D341Med (cell line): ENCODE data around the gene ZNF576.
"Not testable (repeated sequence)": the region's sequence is repeated elsewhere in the genome, so short reads cannot be mapped to it uniquely, and the experiment has no call there.

Experiments used
- DNase-seq: peaks from one replicate; pipeline ENCODE4 v3.0.0; 2012; ENCODE audit warnings: low spot score

Gene ZNF576

GRCh38 chr19:43575156-43575950, 21.0 kb upstream of the ZNF576 start, which contains the start of the genes PINLYP and XRCC1:
Gene PINLYP, plus strand, starts transcription at chr19:43575801. Its CDS starts 1,391 bp downstream, at chr19:43577192.
Gene XRCC1, minus strand, starts transcription at chr19:43575527. Its CDS starts 69 bp downstream, at chr19:43575458.
- DNase-seq: peak; percentile 98

- no peak for DNase-seq
These were observed 20.2 kb upstream of the ZNF576 start for GRCh38 chr19:43575955-43576878.

GRCh38 chr19:43578787-43579186, 17.6 kb upstream of the ZNF576 start:
- no peak for DNase-seq

- no peak for DNase-seq
These were observed 14.9 kb upstream of the ZNF576 start for GRCh38 chr19:43581467-43581866.

- DNase-seq: no peak
These were observed 13.9 kb upstream of the ZNF576 start for GRCh38 chr19:43582495-43582894.

GRCh38 chr19:43584484-43584883, 11.9 kb upstream of the ZNF576 start:
- no peak for DNase-seq

GRCh38 chr19:43586346-43586745, 10.0 kb upstream of the ZNF576 start:
- no peak for DNase-seq

GRCh38 chr19:43587029-43587428, 9.4 kb upstream of the ZNF576 start:
- DNase-seq: not testable (repeated sequence)

GRCh38 chr19:43589277-43589676, 7.1 kb upstream of the ZNF576 start:
- DNase-seq: no peak

GRCh38 chr19:43589678-43590077, 6.7 kb upstream of the ZNF576 start:
- DNase-seq: no peak

- no peak for DNase-seq
These were observed 4.3 kb upstream of the ZNF576 start for GRCh38 chr19:43591904-43592772.

GRCh38 chr19:43592800-43593350, 3.5 kb upstream of the ZNF576 start:
- DNase-seq: no peak

GRCh38 chr19:43594081-43594697, 2.2 kb upstream of the ZNF576 start:
- DNase-seq: no peak

- peak; percentile 84 for DNase-seq
These were observed 1.4 kb upstream of the ZNF576 start for GRCh38 chr19:43594710-43595604.

- no peak for DNase-seq
These were observed 793 bp upstream of the ZNF576 start for GRCh38 chr19:43595605-43595998.

- no peak for DNase-seq
These were observed 557 bp downstream of the ZNF576 start for GRCh38 chr19:43596842-43597461.

GRCh38 chr19:43597876-43598275, 1.5 kb downstream of the ZNF576 start:
- DNase-seq: no peak

GRCh38 chr19:43598445-43599240, 2.2 kb downstream of the ZNF576 start:
- DNase-seq: no peak
